ENCODE measurements around the gene GRK2.

DNA sequence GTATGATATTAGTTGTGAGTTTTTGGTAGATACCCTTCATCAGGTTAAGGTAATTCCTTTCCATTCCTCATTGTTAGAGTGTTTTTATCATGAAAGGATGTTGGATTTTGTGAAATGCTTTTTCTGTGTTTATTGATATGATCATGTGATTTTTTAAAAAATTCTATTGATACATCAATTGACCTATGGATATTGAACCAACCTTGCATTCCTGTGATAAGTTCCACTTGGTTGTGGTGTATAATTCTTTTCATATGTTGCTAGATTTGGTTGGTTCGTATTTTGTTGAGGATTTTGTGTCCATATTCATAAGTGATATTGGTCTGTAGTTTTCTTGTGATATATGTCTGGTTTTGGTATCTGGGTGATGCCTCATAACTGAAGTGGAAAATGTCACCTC, 29.6 kb downstream of the GRK2 start:
- TF ChIP-seq JUN (IDR thresholded peaks at IDR 0.05; ENCODE audit: low read depth, low read length) (no peak), EP300 (IDR thresholded peaks at IDR 0.05; ENCODE audit: borderline replicate concordance in 1 of 2, low read depth in 2 of 2, low read length in 2 of 2) (no peak), CTCF (IDR thresholded peaks at IDR 0.05; ENCODE audit: control extremely low read depth in 1 of 3, insufficient read depth in 1 of 3, low read depth in 1 of 3, low read length in 3 of 3) (no peak), CEBPB (IDR thresholded peaks at IDR 0.05; ENCODE audit: low read depth, low read length) (no peak), EZH2 (IDR thresholded peaks at IDR 0.05; ENCODE audit: low read depth, low read length, severe bottlenecking) (no peak)
- TF ChIP-seq, protein P1, sequence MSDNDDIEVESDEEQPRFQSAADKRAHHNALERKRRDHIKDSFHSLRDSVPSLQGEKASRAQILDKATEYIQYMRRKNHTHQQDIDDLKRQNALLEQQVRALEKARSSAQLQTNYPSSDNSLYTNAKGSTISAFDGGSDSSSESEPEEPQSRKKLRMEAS (IDR thresholded peaks at IDR 0.05): no peak

All from H1 (cell line).